Inflammatory macrophage (primary cell): Measurements from ENCODE around the gene WWTR1.

ENCODE experiments used
- DNase-seq, 2 donors: peaks; one replicate each; pipeline ENCODE4 v3.0.0-alpha.2; 2020 to 2022

Gene WWTR1

GRCh38 chr3:149494022-149494758, 163.6 kb downstream of the WWTR1 start:
- peak; percentile 71 to 82 for DNase-seq

GRCh38 chr3:149493315-149494021, 164.4 kb downstream of the WWTR1 start:
- no peak for DNase-seq

- no peak for DNase-seq
Measured at GRCh38 chr3:149490260-149490971, 167.4 kb downstream of the WWTR1 start.

GRCh38 chr3:149489060-149489690, 168.7 kb downstream of the WWTR1 start:
- DNase-seq = no peak

GRCh38 chr3:149487598-149488197, 170.1 kb downstream of the WWTR1 start:
- DNase-seq = peak; percentile 20 to 35

- DNase-seq = no peak
Measured at GRCh38 chr3:149486726-149487125, 171.1 kb downstream of the WWTR1 start.

GRCh38 chr3:149481491-149481890, 176.3 kb downstream of the WWTR1 start:
- DNase-seq = no peak

GRCh38 chr3:149481056-149481455, 176.8 kb downstream of the WWTR1 start:
- DNase-seq = peak; percentile 40 to 67

GRCh38 chr3:149480326-149481017, 177.4 kb downstream of the WWTR1 start:
- DNase-seq = peak; percentile 80 to 81

- no peak for DNase-seq
Measured at GRCh38 chr3:149479621-149480325, 178.1 kb downstream of the WWTR1 start.

- peak; percentile 71 to 81 for DNase-seq
Measured at GRCh38 chr3:149476225-149476624, 181.6 kb downstream of the WWTR1 start.

GRCh38 chr3:149475451-149476060, 182.3 kb downstream of the WWTR1 start:
- no peak for DNase-seq

GRCh38 chr3:149474250-149474817, 183.5 kb downstream of the WWTR1 start, which contains the start of gene TM4SF4:
Gene TM4SF4, plus strand, starts transcription at chr3:149474697. Its CDS starts 181 bp downstream, at chr3:149474878.
- no peak for DNase-seq

- DNase-seq = peak; percentile 58 to 90
Measured at GRCh38 chr3:149473357-149474249, 184.2 kb downstream of the WWTR1 start.

GRCh38 chr3:149472030-149472797, 185.6 kb downstream of the WWTR1 start:
- DNase-seq = no peak

GRCh38 chr3:149470381-149470780, 187.4 kb downstream of the WWTR1 start:
- DNase-seq = no peak

- DNase-seq = no peak
Measured at GRCh38 chr3:149468504-149469212, 189.2 kb downstream of the WWTR1 start.
